Measurements from ENCODE around the gene PRKAG3.
"Not testable (repeated sequence)": the region's sequence is repeated elsewhere in the genome, so short reads cannot be mapped to it uniquely, and the experiment has no call there.

PRKAG3 gene

GRCh38 chr2:218857371-218858137 is 26.0 kb upstream of the PRKAG3 start:
- H3K27ac Mint-ChIP-seq: no peak overlapping the region
- no peak overlapping the region for H3K4me3 Mint-ChIP-seq
- peaks cover 11% of the 10 kb centered on the region for H3K4me1 Mint-ChIP-seq (ENCODE audit: low read depth)
- H3K36me3 Mint-ChIP-seq (ENCODE audit: low read depth): no peaks in the 10 kb centered on the region
- peaks cover 89% of the 10 kb centered on the region for H3K27me3 Mint-ChIP-seq (ENCODE audit: low read depth)
- H3K9me3 Mint-ChIP-seq: no peaks in the 10 kb centered on the region

DNA sequence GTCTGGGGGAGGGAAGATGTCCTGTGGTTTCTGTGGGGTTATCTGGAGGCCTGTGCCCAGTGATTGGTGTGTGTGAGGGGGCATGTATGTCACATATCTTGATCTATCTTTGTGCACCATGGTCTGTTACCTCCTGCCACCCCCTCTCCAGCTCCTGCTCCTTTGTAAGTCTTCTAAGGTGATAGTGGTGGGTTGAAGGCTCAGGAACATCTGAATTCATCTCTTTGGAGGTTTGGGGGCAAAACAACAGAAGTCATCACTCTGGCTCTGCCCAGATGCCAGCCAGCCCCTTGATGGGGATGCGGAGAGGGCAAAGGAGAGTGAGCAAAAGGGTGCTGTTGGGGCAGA is 25.3 kb upstream of the PRKAG3 start:
- H3K27me3 Mint-ChIP-seq (ENCODE audit: low read depth): peaks cover 88% of the 10 kb centered on the region
- H3K4me1 Mint-ChIP-seq (ENCODE audit: low read depth): peaks cover 11% of the 10 kb centered on the region
- H3K4me3 Mint-ChIP-seq: no peak overlapping the region
- H3K36me3 Mint-ChIP-seq (ENCODE audit: low read depth): no peaks in the 10 kb centered on the region
- no peaks in the 10 kb centered on the region for H3K9me3 Mint-ChIP-seq
- H3K27ac Mint-ChIP-seq: no peak overlapping the region

DNA sequence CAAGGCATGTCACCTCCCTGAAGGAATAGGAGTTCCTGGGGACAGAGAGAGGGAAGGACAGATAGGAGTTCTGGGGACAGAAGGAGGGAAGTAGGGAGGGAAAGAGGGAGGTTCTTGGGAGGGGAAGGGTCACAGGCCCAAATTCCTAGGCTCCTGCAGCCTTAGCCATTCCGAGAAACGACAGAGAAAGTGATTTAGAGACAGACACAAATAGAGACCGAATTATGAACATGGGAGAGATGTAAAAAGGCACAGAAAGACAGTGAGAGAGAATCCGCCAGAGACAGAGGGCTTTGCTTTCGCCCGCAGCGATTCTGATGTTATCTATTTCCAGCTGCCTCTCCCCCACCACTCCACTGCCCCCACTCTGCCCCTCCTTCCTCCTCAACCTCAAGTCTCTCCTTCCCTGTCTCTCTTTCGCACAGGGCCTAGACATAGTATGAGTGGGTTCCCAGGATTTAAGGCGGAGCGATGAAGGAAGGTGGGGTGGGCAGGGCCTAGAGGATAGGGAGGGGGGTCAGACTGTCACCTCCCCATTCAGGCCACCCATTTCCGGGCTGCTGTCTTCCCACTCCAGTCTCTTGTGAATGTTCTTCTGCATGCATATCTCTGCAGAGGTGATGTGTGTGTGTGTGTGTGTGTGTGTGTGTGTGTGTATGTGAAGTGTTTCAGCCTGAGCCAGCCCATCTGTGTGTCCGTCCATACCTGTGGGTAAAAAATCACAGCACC is 24.7 kb upstream of the PRKAG3 start:
- no peak overlapping the region for H3K4me3 Mint-ChIP-seq
- H3K4me1 Mint-ChIP-seq (ENCODE audit: low read depth): peaks cover 11% of the 10 kb centered on the region
- no peaks in the 10 kb centered on the region for H3K9me3 Mint-ChIP-seq
- H3K27ac Mint-ChIP-seq: no peak overlapping the region
- peaks cover 84% of the 10 kb centered on the region for H3K27me3 Mint-ChIP-seq (ENCODE audit: low read depth)
- H3K36me3 Mint-ChIP-seq (ENCODE audit: low read depth): no peaks in the 10 kb centered on the region

DNA sequence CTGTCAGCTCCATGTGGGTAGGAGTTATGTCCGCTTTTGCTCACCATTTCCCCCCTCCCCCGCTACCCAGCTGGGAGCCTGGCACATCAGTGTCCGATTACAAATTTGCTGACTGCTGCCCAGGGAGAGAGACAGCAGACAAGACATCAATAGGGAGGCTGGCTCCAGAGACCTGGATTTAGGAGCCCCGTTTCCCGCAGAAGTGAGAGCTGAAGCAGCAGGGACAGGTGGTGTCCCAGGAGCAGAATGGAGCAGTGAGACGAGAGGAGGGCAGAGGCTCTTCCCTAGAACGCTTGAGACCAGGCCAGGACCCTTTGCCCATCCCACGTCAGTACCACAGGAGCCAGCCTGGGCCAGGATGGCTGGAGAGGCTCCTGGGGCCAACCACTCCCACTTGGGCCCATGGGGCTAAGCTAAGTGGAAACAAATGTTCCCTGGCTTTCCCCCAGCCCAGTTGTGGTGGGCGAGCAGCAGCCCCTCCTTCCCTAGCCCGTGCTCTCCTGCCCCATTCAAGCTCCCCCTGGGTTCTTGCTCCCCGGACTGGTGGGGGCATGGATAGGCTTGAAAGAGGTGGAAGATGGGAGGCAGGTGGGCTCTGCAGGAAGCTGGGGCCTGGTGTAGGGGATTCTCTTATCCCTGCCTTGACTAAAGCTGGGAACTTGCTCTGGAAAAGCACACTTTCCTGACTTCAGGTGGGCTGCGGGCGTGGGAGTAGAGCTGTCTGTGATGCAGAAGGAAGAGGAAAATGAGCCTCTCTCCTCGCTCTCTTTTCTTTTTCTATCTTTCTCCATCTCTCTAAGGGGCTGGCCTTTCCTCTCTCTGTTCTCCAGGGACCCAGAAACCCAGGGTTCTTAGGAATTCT is 23.9 kb upstream of the PRKAG3 start:
- Mint-ChIP-seq H3K27ac (no peak overlapping the region), H3K4me3 (no peak overlapping the region), H3K36me3 (ENCODE audit: low read depth) (no peaks in the 10 kb centered on the region), H3K9me3 (no peaks in the 10 kb centered on the region), H3K4me1 (ENCODE audit: low read depth) (peaks cover 9% of the 10 kb centered on the region), H3K27me3 (ENCODE audit: low read depth) (peaks cover 83% of the 10 kb centered on the region)

DNA sequence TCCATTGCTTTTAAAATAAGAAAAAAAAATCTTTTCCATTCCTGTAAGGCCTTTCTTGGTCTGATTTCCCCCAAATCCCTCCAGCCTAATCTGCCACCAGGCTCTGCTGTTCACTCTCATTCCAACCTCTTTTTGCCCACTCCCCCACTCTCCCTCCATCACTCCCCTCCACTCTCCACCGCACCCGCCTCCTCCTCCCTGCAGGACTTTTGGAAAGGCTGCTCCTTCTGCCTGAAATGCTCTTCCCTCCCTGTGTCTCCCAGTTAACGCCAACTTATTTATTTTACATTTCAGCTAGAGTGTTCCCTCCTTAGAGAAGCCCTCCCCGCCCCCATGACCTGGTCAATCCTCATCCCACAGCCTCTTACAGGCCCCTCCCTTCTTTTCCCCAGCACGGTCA is 23.3 kb upstream of the PRKAG3 start:
- H3K4me1 Mint-ChIP-seq (ENCODE audit: low read depth): peaks cover 4% of the 10 kb centered on the region
- peaks cover 77% of the 10 kb centered on the region for H3K27me3 Mint-ChIP-seq (ENCODE audit: low read depth)
- no peak overlapping the region for H3K27ac Mint-ChIP-seq
- H3K4me3 Mint-ChIP-seq: no peak overlapping the region
- no peaks in the 10 kb centered on the region for H3K36me3 Mint-ChIP-seq (ENCODE audit: low read depth)
- H3K9me3 Mint-ChIP-seq: no peaks in the 10 kb centered on the region

GRCh38 chr2:218853766-218854165 is 22.2 kb upstream of the PRKAG3 start:
- Mint-ChIP-seq H3K27me3 (ENCODE audit: low read depth) (peaks cover 71% of the 10 kb centered on the region), H3K27ac (no peak overlapping the region)

DNA sequence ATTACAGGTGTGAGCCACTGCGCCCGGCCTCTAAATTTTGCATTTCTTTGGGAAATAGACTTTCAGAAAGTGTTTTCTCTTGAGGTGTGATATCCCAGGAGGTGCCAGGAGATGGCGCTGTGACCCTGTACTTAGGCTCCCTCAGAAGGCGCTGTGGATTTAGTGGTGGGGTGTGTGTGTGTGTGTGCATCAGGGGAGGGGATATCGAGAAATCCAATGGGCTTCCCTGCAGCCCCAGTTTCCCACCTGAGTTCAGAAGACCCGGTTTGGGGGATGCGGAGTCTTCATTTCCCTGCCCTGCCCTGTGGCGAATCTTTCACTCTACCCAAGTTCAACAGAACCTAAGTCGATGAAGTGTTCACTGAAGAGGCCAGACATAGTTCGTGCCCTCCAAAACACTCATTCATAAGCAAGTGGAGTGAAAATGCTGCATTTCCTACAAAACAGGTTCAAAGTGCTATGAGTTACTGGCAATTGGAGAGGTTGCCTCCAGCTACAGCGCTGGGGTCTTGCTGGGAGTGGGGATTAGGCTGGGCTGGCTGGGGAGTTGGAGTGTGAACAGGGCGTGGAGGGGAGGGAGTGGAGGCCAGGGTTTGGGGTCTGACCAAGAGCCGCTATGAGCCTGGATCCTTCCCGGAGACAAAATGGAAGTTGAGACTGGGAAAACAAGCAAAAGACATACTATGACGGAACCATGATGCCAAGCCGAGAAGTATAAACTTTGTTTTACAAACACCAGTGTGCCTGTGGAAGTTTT is 21.5 kb upstream of the PRKAG3 start:
- Mint-ChIP-seq H3K27ac (no peak overlapping the region), H3K27me3 (ENCODE audit: low read depth) (peaks cover 64% of the 10 kb centered on the region), H3K36me3 (ENCODE audit: low read depth) (no peaks in the 10 kb centered on the region), H3K4me1 (ENCODE audit: low read depth) (peaks cover 4% of the 10 kb centered on the region), H3K4me3 (no peak overlapping the region), H3K9me3 (no peaks in the 10 kb centered on the region)

More at GRCh38 chr2:218853766-218854165, 22.2 kb upstream of the PRKAG3 start:
- Mint-ChIP-seq H3K4me3 (no peak overlapping the region), H3K4me1 (ENCODE audit: low read depth) (peaks cover 4% of the 10 kb centered on the region), H3K9me3 (no peaks in the 10 kb centered on the region), H3K36me3 (ENCODE audit: low read depth) (no peaks in the 10 kb centered on the region)

- no peak overlapping the region for H3K27ac Mint-ChIP-seq
- no peaks in the 10 kb centered on the region for H3K36me3 Mint-ChIP-seq (ENCODE audit: low read depth)
- H3K9me3 Mint-ChIP-seq: no peaks in the 10 kb centered on the region
- H3K4me3 Mint-ChIP-seq: no peak overlapping the region
- peaks cover 5% of the 10 kb centered on the region for H3K4me1 Mint-ChIP-seq (ENCODE audit: low read depth)
- peaks cover 46% of the 10 kb centered on the region for H3K27me3 Mint-ChIP-seq (ENCODE audit: low read depth)
These were observed 19.7 kb upstream of the PRKAG3 start for GRCh38 chr2:218851286-218851685.

DNA sequence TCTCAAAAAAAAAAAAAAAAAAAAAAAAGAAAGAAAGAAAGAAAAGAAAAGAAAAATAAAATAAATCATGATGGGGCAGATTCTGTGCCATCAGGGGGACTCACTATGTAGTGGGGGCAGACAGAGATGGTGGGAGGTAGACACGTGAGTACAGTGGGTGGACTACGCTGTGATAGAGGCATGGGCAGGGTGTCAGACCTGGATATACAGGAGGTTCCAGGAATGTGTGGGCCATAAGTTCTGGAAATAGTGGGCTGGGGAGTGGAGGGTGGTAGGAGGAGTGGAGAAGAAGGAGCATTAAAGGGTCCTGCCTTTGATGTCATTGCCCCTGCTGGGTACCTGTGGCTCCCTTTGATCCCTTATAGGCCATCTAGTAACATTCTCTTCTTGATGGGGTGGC is 19.2 kb upstream of the PRKAG3 start:
- peaks cover 41% of the 10 kb centered on the region for H3K27me3 Mint-ChIP-seq (ENCODE audit: low read depth)
- no peak overlapping the region for H3K27ac Mint-ChIP-seq
- no peaks in the 10 kb centered on the region for H3K9me3 Mint-ChIP-seq
- peaks cover 3% of the 10 kb centered on the region for H3K4me1 Mint-ChIP-seq (ENCODE audit: low read depth)
- H3K36me3 Mint-ChIP-seq (ENCODE audit: low read depth): no peaks in the 10 kb centered on the region
- H3K4me3 Mint-ChIP-seq: no peak overlapping the region

DNA sequence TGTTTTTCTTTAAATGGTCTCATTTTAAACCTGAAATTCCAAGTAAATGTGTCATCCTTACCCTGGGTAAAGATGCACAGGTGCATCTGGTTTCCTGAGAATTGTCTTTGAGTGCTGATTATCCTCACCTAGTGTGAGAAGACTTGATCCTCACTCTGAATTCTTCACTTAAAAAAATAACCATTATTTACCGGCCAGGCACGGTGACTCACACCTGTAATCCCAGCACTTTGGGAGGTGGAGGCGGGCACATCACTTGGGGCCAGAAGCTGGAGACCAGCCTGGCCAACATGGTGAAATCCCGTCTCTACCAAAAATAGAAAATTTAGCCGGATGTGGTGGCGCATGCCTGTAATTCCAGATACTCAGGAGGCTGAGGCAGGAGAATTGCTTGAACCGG is 18.1 kb upstream of the PRKAG3 start:
- Mint-ChIP-seq H3K27ac (no peak overlapping the region), H3K4me3 (no peak overlapping the region), H3K27me3 (ENCODE audit: low read depth) (peaks cover 31% of the 10 kb centered on the region), H3K9me3 (no peaks in the 10 kb centered on the region), H3K4me1 (ENCODE audit: low read depth) (peaks cover 3% of the 10 kb centered on the region), H3K36me3 (ENCODE audit: low read depth) (no peaks in the 10 kb centered on the region)

- not testable (repeated sequence) for H3K4me1 Mint-ChIP-seq (ENCODE audit: low read depth); H3K36me3 Mint-ChIP-seq (ENCODE audit: low read depth); H3K27ac Mint-ChIP-seq; H3K9me3 Mint-ChIP-seq; H3K4me3 Mint-ChIP-seq
- peaks cover 18% of the 10 kb centered on the region for H3K27me3 Mint-ChIP-seq (ENCODE audit: low read depth)
These were observed 15.4 kb upstream of the PRKAG3 start for GRCh38 chr2:218846963-218847362.

GRCh38 chr2:218844334-218844733 is 12.7 kb upstream of the PRKAG3 start:
- H3K9me3 Mint-ChIP-seq; H3K27ac Mint-ChIP-seq; H3K4me1 Mint-ChIP-seq (ENCODE audit: low read depth); H3K4me3 Mint-ChIP-seq; H3K36me3 Mint-ChIP-seq (ENCODE audit: low read depth): not testable (repeated sequence)
- peaks cover 15% of the 10 kb centered on the region for H3K27me3 Mint-ChIP-seq (ENCODE audit: low read depth)

DNA sequence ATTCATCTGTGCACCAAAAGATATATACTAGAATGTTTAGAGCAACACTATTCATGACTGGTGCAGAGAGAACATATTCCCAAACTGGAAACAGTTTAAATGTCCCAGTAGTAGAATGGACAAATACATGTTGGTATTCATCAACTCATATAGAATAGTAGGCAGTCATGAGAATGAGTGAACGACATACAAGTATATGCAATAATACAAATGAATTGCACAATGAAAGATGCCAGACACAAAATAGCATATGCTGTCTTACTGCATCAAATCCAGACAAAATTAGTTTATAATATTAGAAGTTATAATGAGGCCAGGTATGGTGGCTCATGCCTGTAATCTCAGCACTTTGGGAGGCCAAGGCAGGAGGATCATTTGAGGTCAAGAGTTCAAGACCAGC is 8.3 kb upstream of the PRKAG3 start:
- Mint-ChIP-seq H3K4me3 (no peak overlapping the region), H3K27me3 (ENCODE audit: low read depth) (peaks cover 37% of the 10 kb centered on the region), H3K9me3 (peaks cover 8% of the 10 kb centered on the region), H3K4me1 (ENCODE audit: low read depth) (no peaks in the 10 kb centered on the region), H3K36me3 (ENCODE audit: low read depth) (no peaks in the 10 kb centered on the region), H3K27ac (no peak overlapping the region)

DNA sequence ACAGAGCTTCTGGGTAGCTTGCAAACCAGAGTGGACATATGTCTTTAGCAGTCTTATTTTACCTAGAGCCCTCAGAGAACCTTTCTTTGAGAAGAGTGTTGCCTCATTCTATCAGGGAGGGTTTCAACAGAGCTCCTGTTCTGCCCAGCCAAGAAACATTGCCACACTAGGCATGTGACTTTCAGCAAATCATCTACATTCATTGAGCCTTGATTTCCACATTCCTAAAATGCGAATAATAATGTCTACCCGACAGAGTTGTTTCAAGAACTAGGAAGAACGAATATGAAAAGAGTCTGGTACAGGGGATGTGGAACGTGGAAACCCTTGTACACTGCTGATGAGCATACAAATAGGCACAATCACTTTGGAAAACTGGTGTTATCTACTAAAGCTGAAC is 7.8 kb upstream of the PRKAG3 start:
- peaks cover 37% of the 10 kb centered on the region for H3K27me3 Mint-ChIP-seq (ENCODE audit: low read depth)
- H3K9me3 Mint-ChIP-seq: peaks cover 8% of the 10 kb centered on the region
- no peaks in the 10 kb centered on the region for H3K4me1 Mint-ChIP-seq (ENCODE audit: low read depth)
- no peak overlapping the region for H3K4me3 Mint-ChIP-seq
- no peak overlapping the region for H3K27ac Mint-ChIP-seq
- H3K36me3 Mint-ChIP-seq (ENCODE audit: low read depth): no peaks in the 10 kb centered on the region
